ENCODE data around the gene SHKBP1. TPM values are rescaled to one million over a fixed set of nuclear protein-coding genes. Genes with fewer than 3 reads are reported as not detected.

Gene SHKBP1
- total and polyA plus RNA-seq, 9 of the 15 experiments (the other 6 are each of a cell fraction or from before 2014, with no cell fraction given), result 1.2 to 58.1 (median 22.3) TPM

- TF ChIP-seq ELK1 (CRISPR knock-in tag; IDR thresholded peaks at IDR 0.05) (no peak), MAFK (IDR thresholded peaks at IDR 0.05; ENCODE audit: low read length) (no peak), ZNF444 (CRISPR knock-in tag; IDR thresholded peaks at IDR 0.05) (no peak), ZC3H11A (IDR thresholded peaks at IDR 0.05; ENCODE audit: low read depth, low read length) (no peak), STAT5B (CRISPR knock-in tag; IDR thresholded peaks at IDR 0.05) (no peak), JUNB (CRISPR knock-in tag; conservative IDR thresholded peaks at IDR 0.05) (no peak), UBTF (IDR thresholded peaks at IDR 0.05; ENCODE audit: borderline replicate concordance in 1 of 2, low read depth in 2 of 2, low read length in 2 of 2) (peak in 1 of 2 experiments; percentile 74; a peak in 1 of 4 replicates), ERF (CRISPR knock-in tag; IDR thresholded peaks at IDR 0.05) (peak; percentile 70; the same call in 1 of the 2 replicates), CTBP1 (IDR thresholded peaks at IDR 0.05; ENCODE audit: borderline replicate concordance) (0 out of 2 replicates have a peak, but pooled peaks have one; percentile 9), CEBPZ (IDR thresholded peaks at IDR 0.05; ENCODE audit: borderline replicate concordance, low read depth, low read length) (no peak), ZNF695 (CRISPR knock-in tag; IDR thresholded peaks at IDR 0.05) (no peak), SIN3B (IDR thresholded peaks at IDR 0.05; ENCODE audit: low read depth) (0 out of 2 replicates have a peak, but pooled peaks have one; percentile 14), YY1 (IDR thresholded peaks at IDR 0.05; ENCODE audit: borderline replicate concordance in 1 of 3, control insufficient read depth in 1 of 3, extremely low read depth in 1 of 3, insufficient read depth in 3 of 3, insufficient read length in 1 of 3, insufficient replicate concordance in 2 of 3, low read depth in 1 of 3, low read length in 2 of 3) (peak; percentile 27 to 86 (median 81)), ZNF224 (CRISPR knock-in tag; IDR thresholded peaks at IDR 0.05) (no peak), BACH1 (tag; IDR thresholded peaks at IDR 0.05) (no peak), KLF6 (CRISPR knock-in tag; IDR thresholded peaks at IDR 0.05; ENCODE audit: borderline replicate concordance) (no peak), TSC22D4 (tag; IDR thresholded peaks at IDR 0.05) (no peak), ZNF280A (IDR thresholded peaks at IDR 0.05; ENCODE audit: low read depth, partially characterized antibody) (no peak)
Measured at GRCh38 chr19:40601134-40601974, 24.7 kb downstream of the SHKBP1 start, which contains the start of gene LTBP4 (continued).

All from K562 (cell line).